Astrocyte (in vitro differentiated cells and primary cell): ENCODE results near the gene SH2D6.

Source experiments
- CTCF ChIP-seq: IDR thresholded peaks from 2 replicates; pipeline ENCODE4 v1.5.1; 2011; ENCODE audit warnings: low read depth, mild to moderate bottlenecking, inconsistent platforms, low read length, moderate library complexity; ENCODE audit not compliant: insufficient read depth
- EZH2 ChIP-seq: IDR thresholded peaks from 2 replicates; pipeline ENCODE4 v1.6.1; 2012; ENCODE audit warnings: mild to moderate bottlenecking, low read length, inconsistent platforms; ENCODE audit not compliant: insufficient read depth

- TF ChIP-seq CTCF (no peak), EZH2 (no peak)
Observed at GRCh38 chr2:85380048-85380447, 38.5 kb upstream of the SH2D6 start.
